OCI-LY1 (cell line): ENCODE measurements around the gene CENPI.

Source experiments
- H2AFZ ChIP-seq: fragments of 200-600 bp; sonication (generic), shearing (Covaris generic); 2 replicates; pipeline ENCODE4 v1.6.0; 2014; ENCODE audit warnings: antibody characterized with exemption, mild to moderate bottlenecking, low read length
- H3F3A ChIP-seq: fragments of 200-600 bp; sonication (generic), shearing (Covaris generic); 2 replicates; pipeline ENCODE4 v1.6.0; 2014; ENCODE audit warnings: mild to moderate bottlenecking, antibody characterized with exemption, low read length, moderate library complexity; ENCODE audit not compliant: insufficient read depth
- H3K27ac ChIP-seq: fragments of 200-600 bp; sonication (generic); 2 replicates; pipeline ENCODE4 v1.5.1; 2014; ENCODE audit warnings: low read length, mixed run types, mild to moderate bottlenecking, low read depth; ENCODE audit not compliant: poor library complexity, severe bottlenecking
- H3K27me3 ChIP-seq: fragments of 200-600 bp; sonication (generic); 2 replicates; pipeline ENCODE4 v1.6.0; 2014; ENCODE audit warnings: antibody characterized with exemption, mild to moderate bottlenecking, low read length, moderate library complexity; ENCODE audit not compliant: insufficient read depth
- H3K36me3 ChIP-seq: fragments of 200-600 bp; sonication (generic); 2 replicates; pipeline ENCODE4 v1.6.1; 2014; ENCODE audit warnings: mild to moderate bottlenecking, antibody characterized with exemption, low read length, moderate library complexity, mixed read lengths; ENCODE audit not compliant: insufficient read depth
- H3K4me1 ChIP-seq: fragments of 200-600 bp; sonication (generic); 2 replicates; pipeline ENCODE4 v1.5.1; 2014; ENCODE audit warnings: mild to moderate bottlenecking, low read length, moderate library complexity; ENCODE audit not compliant: insufficient read depth, severe bottlenecking
- H3K4me2 ChIP-seq: fragments of 200-600 bp; sonication (generic), shearing (Covaris generic); 2 replicates; pipeline ENCODE4 v1.6.1; 2014; ENCODE audit warnings: low read length
- H3K4me3 ChIP-seq: fragments of 200-600 bp; sonication (generic); 2 replicates; pipeline ENCODE4 v1.5.1; 2014; ENCODE audit warnings: low read length, low read depth, mild to moderate bottlenecking, mixed read lengths; ENCODE audit not compliant: poor library complexity, severe bottlenecking
- H3K79me2 ChIP-seq: fragments of 200-600 bp; shearing (Covaris generic); 2 replicates; pipeline ENCODE4 v1.6.1; 2016; ENCODE audit warnings: mixed run types, low read length, mixed read lengths; ENCODE audit not compliant: insufficient read depth
- H3K9ac ChIP-seq: fragments of 200-600 bp; sonication (generic), shearing (Covaris generic); 2 replicates; pipeline ENCODE4 v1.6.1; 2014; ENCODE audit warnings: mild to moderate bottlenecking, low read length, mixed read lengths
- H3K9me2 ChIP-seq: fragments of 200-600 bp; sonication (generic), shearing (Covaris generic); 2 replicates; pipeline ENCODE4 v1.6.1; 2014; ENCODE audit warnings: low read depth, mild to moderate bottlenecking, low read length, mixed read lengths
- H3K9me3 ChIP-seq: fragments of 200-600 bp; shearing (Covaris generic); 2 replicates; pipeline ENCODE4 v1.6.1; 2014; ENCODE audit warnings: low read length, mixed read lengths
- H4K20me1 ChIP-seq: fragments of 200-600 bp; sonication (generic), shearing (Covaris generic); 2 replicates; pipeline ENCODE4 v1.6.0; 2016; ENCODE audit warnings: mild to moderate bottlenecking, low read length; ENCODE audit not compliant: insufficient read depth
- CTCF ChIP-seq: fragments of 200-600 bp; sonication (generic), shearing (Covaris generic); IDR thresholded peaks from 2 replicates; pipeline ENCODE4 v1.5.1; 2017; ENCODE audit warnings: mild to moderate bottlenecking, antibody characterized with exemption, low read length, moderate library complexity, mixed read lengths
- EZH2 ChIP-seq: fragments of 200-600 bp; sonication (generic), shearing (Covaris generic); IDR thresholded peaks from 2 replicates; pipeline ENCODE4 v1.8.0; 2017; ENCODE audit warnings: borderline replicate concordance, mixed run types, mild to moderate bottlenecking, antibody characterized with exemption, low read length, moderate library complexity, mixed read lengths

The CENPI gene

GRCh38 chrX:101117701-101118100, 19.7 kb downstream of the CENPI start:
- H3K9me3 ChIP-seq: no peaks in the 10 kb centered on the region

GRCh38 chrX:101136235-101136634, 38.2 kb downstream of the CENPI start:
- no peaks in the 10 kb centered on the region for H3K79me2 ChIP-seq
- no peak overlapping the region for H2AFZ ChIP-seq

More at GRCh38 chrX:101117701-101118100, 19.7 kb downstream of the CENPI start:
- Histone ChIP-seq H3K9me2 (no peaks in the 10 kb centered on the region), H3F3A (no peaks in the 10 kb centered on the region), H3K36me3 (peaks cover 62% of the 10 kb centered on the region), H4K20me1 (no peaks in the 10 kb centered on the region), H3K79me2 (no peaks in the 10 kb centered on the region), H3K4me1 (no peaks in the 10 kb centered on the region), H3K27me3 (no peaks in the 10 kb centered on the region), H3K4me3 (no peak overlapping the region), H3K9ac (no peak overlapping the region), H3K4me2 (no peak overlapping the region), H3K27ac (no peak overlapping the region), H2AFZ (no peak overlapping the region)
- TF ChIP-seq CTCF (no peak), EZH2 (no peak)

More at GRCh38 chrX:101136235-101136634, 38.2 kb downstream of the CENPI start:
- Histone ChIP-seq H4K20me1 (no peaks in the 10 kb centered on the region), H3K4me2 (no peak overlapping the region), H3K27ac (no peak overlapping the region), H3K9me2 (no peaks in the 10 kb centered on the region), H3K36me3 (peaks cover 31% of the 10 kb centered on the region), H3K4me1 (no peaks in the 10 kb centered on the region), H3K9me3 (no peaks in the 10 kb centered on the region), H3K27me3 (no peaks in the 10 kb centered on the region), H3K4me3 (no peak overlapping the region), H3F3A (no peaks in the 10 kb centered on the region), H3K9ac (no peak overlapping the region)
- TF ChIP-seq CTCF (no peak), EZH2 (no peak)
